Liver (tissue), 9 donors: ENCODE results near the gene TLNRD1. TPM values are rescaled to one million over a fixed set of nuclear protein-coding genes. Genes with fewer than 3 reads are reported as not detected.

Experiments used
- DNase-seq: peaks from one replicate; pipeline ENCODE4 v3.0.0-alpha.2; 2017; ENCODE audit warnings: low spot score
- H3K27ac ChIP-seq, 2 donors: one replicate each; pipeline ENCODE4 v1.7.0; 2013; ENCODE audit warnings: inconsistent platforms in 2 of 2, low read length in 2 of 2, control low read depth in 1 of 2, low read depth in 1 of 2, mild to moderate bottlenecking in 1 of 2
- H3K27me3 ChIP-seq, 4 donors: one replicate each; pipeline versions ENCODE4 v1.6.1 to v1.7.0; 2013; ENCODE audit warnings: low read length in 3 of 4, inconsistent platforms in 1 of 4, mild to moderate bottlenecking in 1 of 4, moderate library complexity in 1 of 4; ENCODE audit not compliant: control insufficient read depth in 4 of 4, insufficient read depth in 4 of 4
- H3K36me3 ChIP-seq, 4 donors: one replicate each; pipeline versions ENCODE4 v1.6.1 to v1.7.0; 2013; ENCODE audit warnings: low read length in 3 of 4, mild to moderate bottlenecking in 3 of 4, low read depth in 1 of 4, moderate library complexity in 1 of 4; ENCODE audit not compliant: control insufficient read depth in 4 of 4, insufficient read depth in 3 of 4
- H3K4me1 ChIP-seq, 4 donors: one replicate each; pipeline versions ENCODE4 v1.6.1 to v1.7.0; 2013; ENCODE audit warnings: low read length in 3 of 4, mild to moderate bottlenecking in 3 of 4, moderate library complexity in 1 of 4; ENCODE audit not compliant: control insufficient read depth in 4 of 4, insufficient read depth in 4 of 4
- H3K4me3 ChIP-seq, 3 donors: one replicate each; pipeline versions ENCODE4 v1.6.1 to v1.7.0; 2013; ENCODE audit warnings: low read length in 3 of 3, control low read depth in 1 of 3, low read depth in 1 of 3, mild to moderate bottlenecking in 1 of 3
- H3K9ac ChIP-seq, 2 donors: one replicate each; pipeline ENCODE4 v1.7.0; 2013; ENCODE audit warnings: low read length in 2 of 2, mild to moderate bottlenecking in 2 of 2, moderate library complexity in 2 of 2, control low read depth in 1 of 2, low read depth in 1 of 2
- H3K9me3 ChIP-seq, 4 donors: one replicate each; pipeline versions ENCODE4 v1.6.1 to v1.7.0; 2013; ENCODE audit warnings: low read length in 3 of 4; ENCODE audit not compliant: control insufficient read depth in 4 of 4
- ATF3 ChIP-seq: IDR thresholded peaks from 2 replicates; pipeline ENCODE4 v1.6.1; 2016; ENCODE audit warnings: antibody characterized with exemption
- CTCF ChIP-seq: fragments of 150-350 bp; IDR thresholded peaks from 2 replicates; pipeline ENCODE4 v1.5.1; 2017; ENCODE audit warnings: improper control_type of control experiment, low read depth, low read length; ENCODE audit not compliant: missing input control
- EGR1 ChIP-seq, 2 donors: IDR thresholded peaks; 2 replicates each; pipeline ENCODE4 v1.6.1; 2016 to 2018; ENCODE audit warnings: antibody characterized with exemption in 2 of 2, low read depth in 2 of 2
- FOXA1 ChIP-seq: IDR thresholded peaks from 2 replicates; pipeline ENCODE4 v1.6.1; 2016; ENCODE audit warnings: antibody characterized with exemption
- FOXA2 ChIP-seq: IDR thresholded peaks from 2 replicates; pipeline ENCODE4 v1.6.1; 2016; ENCODE audit warnings: antibody characterized with exemption
- GABPA ChIP-seq, 2 donors: IDR thresholded peaks in 1 of 2; conservative IDR thresholded peaks in 1 of 2; 2 replicates each; pipeline ENCODE4 v1.6.1; 2016; ENCODE audit warnings: antibody characterized with exemption in 2 of 2, mild to moderate bottlenecking in 1 of 2, moderate library complexity in 1 of 2
- HNF4A ChIP-seq, 2 donors: conservative IDR thresholded peaks; 2 replicates each; pipeline ENCODE4 v1.6.1; 2016; ENCODE audit warnings: antibody characterized with exemption in 2 of 2, mild to moderate bottlenecking in 2 of 2
- HNF4G ChIP-seq: IDR thresholded peaks from 2 replicates; pipeline ENCODE4 v1.6.1; 2016; ENCODE audit warnings: antibody characterized with exemption
- JUND ChIP-seq, 2 donors: IDR thresholded peaks; 2 replicates each; pipeline ENCODE4 v1.6.1; 2016; ENCODE audit warnings: antibody characterized with exemption in 2 of 2
- MAX ChIP-seq: IDR thresholded peaks from 2 replicates; pipeline ENCODE4 v1.6.1; 2016; ENCODE audit warnings: antibody characterized with exemption
- NR2F2 ChIP-seq: IDR thresholded peaks from 2 replicates; pipeline ENCODE4 v1.6.1; 2016; ENCODE audit warnings: antibody characterized with exemption
- RAD21 ChIP-seq, 2 donors: IDR thresholded peaks; 2 replicates each; pipeline ENCODE4 v1.6.1; 2016; ENCODE audit warnings: antibody characterized with exemption in 2 of 2, mild to moderate bottlenecking in 2 of 2
- REST ChIP-seq: IDR thresholded peaks from 2 replicates; pipeline ENCODE4 v1.6.1; 2016; ENCODE audit warnings: antibody characterized with exemption, mild to moderate bottlenecking
- RXRA ChIP-seq, 2 donors: IDR thresholded peaks; 2 replicates each; pipeline ENCODE4 v1.6.1; 2017 to 2018; ENCODE audit warnings: antibody characterized with exemption in 2 of 2, mild to moderate bottlenecking in 1 of 2
- SP1 ChIP-seq: IDR thresholded peaks from 2 replicates; pipeline ENCODE4 v1.6.1; 2018; ENCODE audit warnings: antibody characterized with exemption, mild to moderate bottlenecking
- TAF1 ChIP-seq: conservative IDR thresholded peaks from 2 replicates; pipeline ENCODE4 v1.6.1; 2016; ENCODE audit warnings: antibody characterized with exemption, mild to moderate bottlenecking
- YY1 ChIP-seq: IDR thresholded peaks from 2 replicates; pipeline ENCODE4 v1.6.1; 2016; ENCODE audit warnings: antibody characterized with exemption, mild to moderate bottlenecking
- WGBS: extraction: QIAGEN DNeasy Blood & Tissue Kit; methylation state at CpG from one replicate; pipeline ENCODE4 v1.1.7; 2013; 5-methylcytosine and 5-hydroxymethylcytosine counted together
- polyA plus RNA-seq, 2 donors: library from polyadenylated mRNA; stranded (reverse) in 1 of 2; unstranded in 1 of 2; fragments of 200-250 nt in 1 of 2; fragments of >200 nt in 1 of 2; fragmentation: Nextera tagmentation in 1 of 2; extraction: Ambion mirVana in 1 of 2; gene quantifications; one replicate each; pipeline versions ENCODE4 v1.2.1 to v1.2.3, GENCODE V29; 2013 to 2015
- total RNA-seq, 2 donors: library from RNA; depleted of rRNA; stranded (reverse); fragments of >200 nt; gene quantifications; one replicate each; pipeline ENCODE4 v1.2.3, GENCODE V29; 2014
- TF ChIP-seq, protein P1 (sequence below): IDR thresholded peaks from 2 replicates; pipeline ENCODE4 v1.6.1; 2016; ENCODE audit warnings: antibody characterized with exemption
- donor health status: healthy.
- donor health status: healthy.
- donor health status: healthy.
- donor health status: healthy.
- donor health status: healthy.

The TLNRD1 gene
- total and polyA plus RNA-seq, 4 donors, result 1.1 to 5.8 (median 3.2) TPM

DNA sequence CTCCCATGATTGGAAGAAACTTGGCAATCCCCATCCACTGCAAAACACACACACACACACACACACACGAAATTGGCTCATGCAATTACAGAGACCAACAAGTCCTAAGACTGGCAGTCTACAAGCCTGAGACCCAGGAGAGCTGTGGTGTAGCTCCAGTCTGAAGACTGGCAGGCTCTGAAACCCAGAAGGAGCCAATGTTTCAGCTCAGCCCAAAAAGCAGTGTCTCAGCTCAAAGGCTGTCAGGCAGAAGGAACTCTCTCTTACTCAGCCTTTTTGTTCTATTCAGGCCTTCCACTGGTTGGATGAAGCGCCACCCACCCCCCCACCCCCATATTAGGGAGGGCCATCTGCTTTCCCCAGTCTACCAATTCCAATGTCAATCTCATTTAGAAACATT, 43.2 kb upstream of the TLNRD1 start:
- WGBS, result 91% methylated on average over 2 of the region's 2 CpGs
- Histone ChIP-seq H3K4me3 (no peak overlapping the region), H3K9me3 (no peaks in the 10 kb centered on the region), H3K27me3 (no peaks in the 10 kb centered on the region), H3K36me3 (peaks cover 3 to 22% (median 8%) of the 10 kb centered on the region in 4 donors), H3K27ac (no peak overlapping the region), H3K4me1 (peaks cover 0 to 2% (median 0%) of the 10 kb centered on the region in 4 donors), H3K9ac (no peak overlapping the region)
- TF ChIP-seq RAD21 (IDR thresholded peaks at IDR 0.05), result no peak
- no peak for TF ChIP-seq TAF1
- no peak for TF ChIP-seq FOXA2
- TF ChIP-seq RXRA (IDR thresholded peaks at IDR 0.05), result no peak
- no peak for TF ChIP-seq ATF3
- no peak for TF ChIP-seq GABPA (IDR thresholded peaks at IDR 0.05 in 1 of 2, conservative IDR thresholded peaks at IDR 0.05 in 1 of 2)
- no peak for TF ChIP-seq FOXA1
- TF ChIP-seq CTCF, result no peak
- TF ChIP-seq, protein P1, sequence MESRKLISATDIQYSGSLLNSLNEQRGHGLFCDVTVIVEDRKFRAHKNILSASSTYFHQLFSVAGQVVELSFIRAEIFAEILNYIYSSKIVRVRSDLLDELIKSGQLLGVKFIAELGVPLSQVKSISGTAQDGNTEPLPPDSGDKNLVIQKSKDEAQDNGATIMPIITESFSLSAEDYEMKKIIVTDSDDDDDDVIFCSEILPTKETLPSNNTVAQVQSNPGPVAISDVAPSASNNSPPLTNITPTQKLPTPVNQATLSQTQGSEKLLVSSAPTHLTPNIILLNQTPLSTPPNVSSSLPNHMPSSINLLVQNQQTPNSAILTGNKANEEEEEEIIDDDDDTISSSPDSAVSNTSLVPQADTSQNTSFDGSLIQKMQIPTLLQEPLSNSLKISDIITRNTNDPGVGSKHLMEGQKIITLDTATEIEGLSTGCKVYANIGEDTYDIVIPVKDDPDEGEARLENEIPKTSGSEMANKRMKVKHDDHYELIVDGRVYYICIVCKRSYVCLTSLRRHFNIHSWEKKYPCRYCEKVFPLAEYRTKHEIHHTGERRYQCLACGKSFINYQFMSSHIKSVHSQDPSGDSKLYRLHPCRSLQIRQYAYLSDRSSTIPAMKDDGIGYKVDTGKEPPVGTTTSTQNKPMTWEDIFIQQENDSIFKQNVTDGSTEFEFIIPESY, result no peak
- no peak for TF ChIP-seq JUND (IDR thresholded peaks at IDR 0.05)
- no peak for TF ChIP-seq YY1
- TF ChIP-seq SP1, result no peak
- TF ChIP-seq NR2F2, result no peak
- no peak for TF ChIP-seq HNF4G
- no peak for TF ChIP-seq REST
- no peak for TF ChIP-seq HNF4A (conservative IDR thresholded peaks at IDR 0.05)
- no peak for TF ChIP-seq MAX
- no peak for DNase-seq

- no peaks in the 10 kb centered on the region for H3K27me3 ChIP-seq
- TF ChIP-seq YY1, result no peak
- no peak for TF ChIP-seq RXRA (IDR thresholded peaks at IDR 0.05)
- TF ChIP-seq REST, result no peak
- no peak for TF ChIP-seq ATF3
- TF ChIP-seq FOXA1, result no peak
- TF ChIP-seq RAD21 (IDR thresholded peaks at IDR 0.05), result no peak
- no peak for TF ChIP-seq HNF4G
- no peak for TF ChIP-seq EGR1 (IDR thresholded peaks at IDR 0.05; ENCODE audit: low read depth in 2 of 2)
- no peak for TF ChIP-seq NR2F2
- TF ChIP-seq, protein P1, result no peak
- no peak for TF ChIP-seq HNF4A (conservative IDR thresholded peaks at IDR 0.05)
- WGBS, result 96% methylated on average over 2 of the region's 2 CpGs
- no peak overlapping the region for H3K27ac ChIP-seq
- H3K4me1 ChIP-seq, result peaks cover 0 to 2% (median 0%) of the 10 kb centered on the region in 4 donors
- no peak for DNase-seq
- no peak overlapping the region for H3K4me3 ChIP-seq
- H3K9ac ChIP-seq, result no peak overlapping the region
- peaks cover 3 to 17% (median 6%) of the 10 kb centered on the region in 4 donors for H3K36me3 ChIP-seq
- H3K9me3 ChIP-seq, result no peaks in the 10 kb centered on the region
These were observed 42.7 kb upstream of the TLNRD1 start for GRCh38 chr15:80957976-80958375.
